Measurements from ENCODE around the gene PLCG1.

The PLCG1 gene

DNA sequence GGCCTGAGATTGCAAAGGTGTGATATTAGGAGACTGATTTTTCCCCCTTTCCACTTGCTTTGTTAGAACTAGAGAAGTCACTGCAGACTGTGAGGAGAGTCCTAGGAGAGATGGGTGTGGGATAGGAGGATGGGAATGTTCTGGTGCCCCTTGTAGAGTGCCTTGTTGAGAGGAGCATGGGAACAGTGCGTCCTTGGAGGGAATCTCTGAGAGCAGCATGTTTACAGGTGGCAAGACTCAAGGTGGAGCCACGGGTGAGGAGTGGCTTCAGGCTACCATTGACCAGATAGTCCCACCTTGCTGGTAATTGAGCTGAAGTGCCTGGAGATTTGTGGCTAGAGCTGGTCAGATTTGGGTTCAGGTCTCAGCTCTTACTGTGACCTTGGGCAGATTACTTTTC, 6.0 kb downstream of the PLCG1 start:
- no peak for DNase-seq

DNA sequence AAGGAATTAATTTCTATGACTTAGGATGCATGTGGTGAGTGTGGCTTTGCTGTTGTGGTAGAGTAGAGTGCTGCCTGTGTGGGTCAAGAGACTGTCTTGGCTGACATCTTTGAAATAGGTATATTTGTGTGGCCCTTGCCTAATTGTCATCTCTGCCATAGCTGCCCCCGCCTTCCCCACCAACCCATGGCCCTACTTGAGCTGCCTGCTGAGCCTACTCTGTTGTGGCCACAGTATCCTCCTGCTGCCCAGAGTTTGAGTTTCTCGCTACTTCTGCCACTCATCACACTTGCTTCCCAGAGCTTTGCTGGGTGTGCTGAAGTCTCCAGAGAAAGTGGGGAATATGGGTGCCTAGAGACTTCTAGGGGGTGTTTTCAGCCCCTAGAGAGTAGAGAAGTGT, 8.0 kb downstream of the PLCG1 start:
- no peak for DNase-seq

DNA sequence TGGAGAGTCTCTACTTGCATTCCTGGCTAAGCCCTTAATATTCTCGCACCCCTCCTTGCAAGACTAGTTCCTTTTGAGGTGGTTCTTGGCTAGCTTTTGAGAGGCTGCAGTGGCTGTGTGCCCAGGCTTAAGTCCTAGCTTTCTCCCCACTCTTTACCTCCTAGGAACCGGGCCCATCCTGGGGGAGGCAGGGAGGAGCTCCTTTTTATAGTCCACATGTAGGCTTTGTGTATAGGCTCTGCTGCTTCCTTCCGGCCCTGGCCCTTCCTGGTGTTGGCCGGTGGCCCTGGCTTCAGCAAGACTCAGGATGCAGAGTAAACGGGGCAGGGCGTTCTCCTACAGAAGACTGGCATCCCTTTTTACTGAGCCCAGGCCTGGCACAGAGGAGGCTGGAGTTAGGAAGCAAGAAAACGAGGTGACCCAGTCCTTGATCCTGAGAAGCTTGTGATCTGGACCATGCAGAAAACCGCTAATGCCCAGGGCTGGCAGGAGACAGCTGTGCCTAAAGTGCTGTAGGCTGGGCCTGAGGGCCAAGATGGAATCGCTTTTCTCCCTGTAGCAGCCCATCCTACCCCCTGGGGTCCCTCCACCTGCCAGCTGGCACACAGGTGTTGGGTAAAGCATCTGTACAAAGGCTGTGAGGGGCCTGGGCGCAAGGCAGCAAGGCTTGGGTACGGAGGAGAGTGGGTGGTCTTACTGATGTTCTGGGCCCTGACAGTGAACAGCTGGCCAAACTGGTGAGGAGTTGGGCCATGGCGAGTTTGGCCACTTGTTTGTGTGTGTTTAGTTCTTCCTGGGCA, 8.7 kb downstream of the PLCG1 start:
- peak; percentile 73 for DNase-seq

DNA sequence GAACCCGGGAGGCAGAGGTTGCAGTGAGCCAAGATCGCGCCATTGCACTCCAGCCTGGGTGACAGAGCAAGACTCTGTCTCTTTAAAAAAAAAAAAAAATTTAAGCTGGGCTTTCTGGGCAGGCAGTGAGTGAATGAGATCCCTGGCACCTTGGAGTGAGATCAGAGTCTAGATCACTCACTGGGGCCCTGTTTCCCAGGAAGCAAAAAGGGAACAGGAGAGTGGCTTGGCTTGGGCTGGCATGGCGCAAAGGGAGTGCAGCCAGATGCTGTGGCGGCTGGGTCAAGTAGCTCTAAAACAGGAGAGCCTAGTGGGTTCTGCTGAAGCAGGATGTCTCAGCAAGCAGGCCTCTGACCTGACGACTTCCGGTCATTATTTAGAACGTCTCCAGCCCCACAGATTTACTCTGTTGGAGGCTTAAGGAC, 10.4 kb downstream of the PLCG1 start:
- DNase-seq = no peak

DNA sequence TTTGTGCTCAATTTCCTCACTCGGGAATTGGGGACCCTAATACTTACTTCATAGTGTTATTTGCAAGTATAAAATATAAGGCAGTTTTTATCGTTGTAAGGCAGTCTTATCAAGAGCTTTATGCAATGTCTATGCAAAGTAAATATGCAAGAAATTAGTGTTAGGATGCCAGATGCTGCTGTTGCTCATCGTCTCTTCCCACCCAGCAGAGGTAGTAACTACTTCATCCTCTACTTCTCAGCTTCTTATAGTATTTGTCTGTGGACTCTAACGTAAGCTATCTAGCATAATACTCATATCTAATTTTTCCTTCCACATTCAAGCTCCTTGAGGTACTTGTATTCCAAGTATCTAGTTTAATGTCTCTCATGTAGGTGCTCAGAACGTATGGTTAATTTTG, 11.6 kb downstream of the PLCG1 start:
- no peak for DNase-seq

DNA sequence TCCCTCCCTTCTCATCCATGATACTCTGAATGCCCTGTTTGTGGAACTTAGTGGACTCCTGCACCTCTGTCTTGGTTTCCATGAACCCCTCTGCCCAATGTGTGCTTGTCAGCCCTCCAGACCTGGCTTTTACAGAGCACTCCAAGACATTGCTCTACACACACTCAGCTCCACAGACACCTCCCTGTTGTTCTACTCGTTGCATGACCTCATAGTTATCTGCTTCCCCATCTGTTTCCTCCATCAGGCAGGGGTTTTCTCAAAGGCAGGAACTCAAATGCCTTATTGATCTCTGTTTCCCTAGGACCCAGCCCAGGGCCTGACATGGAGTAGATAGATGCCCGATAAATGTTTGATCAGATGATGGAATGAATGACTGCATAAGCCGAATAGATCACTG, 13.3 kb downstream of the PLCG1 start:
- DNase-seq = no peak

DNA sequence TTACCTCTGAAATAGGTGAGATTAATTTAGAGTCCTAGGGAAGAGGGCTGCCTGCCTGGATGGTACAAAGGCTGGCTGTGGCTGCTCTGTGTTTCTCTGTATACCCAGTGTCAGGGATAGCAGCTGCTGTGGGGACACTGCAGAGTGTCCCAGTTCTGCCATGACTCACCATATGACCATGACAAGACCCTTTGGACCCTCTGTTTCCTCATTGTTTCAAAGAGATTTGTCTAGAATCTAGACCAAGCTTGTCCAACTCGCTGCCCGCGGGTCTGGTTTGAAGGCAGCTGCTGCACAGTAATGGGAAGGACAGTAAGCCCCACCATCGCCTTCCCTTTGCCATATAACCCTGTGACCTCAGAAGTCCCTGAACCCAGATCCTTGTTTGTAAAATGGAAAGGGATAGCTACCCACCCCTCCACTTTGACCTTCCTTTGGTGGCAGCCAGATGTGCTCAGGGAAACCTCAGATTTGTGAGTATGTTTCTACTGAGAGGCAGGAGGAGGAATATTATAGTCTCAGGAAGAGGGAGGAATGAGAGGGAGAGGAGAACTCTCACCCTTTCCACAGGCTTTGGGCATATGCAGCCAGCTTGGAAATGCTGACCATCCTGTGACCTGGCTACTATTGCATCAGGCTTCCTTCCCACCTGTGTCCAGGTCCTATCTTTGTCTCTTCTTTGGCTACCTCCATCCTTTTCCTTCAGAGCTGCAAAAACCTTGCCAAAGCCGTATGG, 14.0 kb downstream of the PLCG1 start:
- no peak for DNase-seq

DNA sequence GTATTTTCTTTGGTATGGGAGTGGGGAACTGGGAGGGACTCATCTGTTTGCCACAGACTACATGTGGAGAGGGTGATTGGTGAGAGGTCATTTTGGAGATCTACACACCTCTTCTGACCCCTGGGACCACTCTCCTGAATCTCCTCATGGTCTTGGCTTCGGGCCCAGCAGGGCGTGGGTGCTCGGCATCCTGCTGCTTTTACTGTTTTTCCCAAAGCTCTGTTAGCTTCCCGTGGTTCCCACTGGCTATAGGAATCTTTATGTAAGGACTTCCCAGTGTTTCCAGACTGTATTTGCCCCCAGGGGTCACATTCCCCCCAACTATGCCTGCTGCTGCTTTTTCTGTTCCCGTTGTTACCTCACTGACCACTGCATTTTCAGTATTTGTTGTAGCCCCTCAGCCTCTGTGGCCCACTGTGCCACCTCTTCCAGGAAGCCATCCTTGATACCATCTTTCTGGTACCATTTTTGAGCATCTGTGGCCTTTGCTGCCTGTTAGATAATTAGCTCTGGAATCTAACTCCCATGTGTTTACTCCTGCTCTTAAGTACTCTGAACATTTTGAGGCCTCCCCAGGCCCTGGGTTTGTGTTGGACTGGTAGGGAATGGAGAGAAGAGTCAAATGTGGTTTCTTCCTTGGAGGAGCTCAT, 14.9 kb downstream of the PLCG1 start:
- no peak for DNase-seq

DNA sequence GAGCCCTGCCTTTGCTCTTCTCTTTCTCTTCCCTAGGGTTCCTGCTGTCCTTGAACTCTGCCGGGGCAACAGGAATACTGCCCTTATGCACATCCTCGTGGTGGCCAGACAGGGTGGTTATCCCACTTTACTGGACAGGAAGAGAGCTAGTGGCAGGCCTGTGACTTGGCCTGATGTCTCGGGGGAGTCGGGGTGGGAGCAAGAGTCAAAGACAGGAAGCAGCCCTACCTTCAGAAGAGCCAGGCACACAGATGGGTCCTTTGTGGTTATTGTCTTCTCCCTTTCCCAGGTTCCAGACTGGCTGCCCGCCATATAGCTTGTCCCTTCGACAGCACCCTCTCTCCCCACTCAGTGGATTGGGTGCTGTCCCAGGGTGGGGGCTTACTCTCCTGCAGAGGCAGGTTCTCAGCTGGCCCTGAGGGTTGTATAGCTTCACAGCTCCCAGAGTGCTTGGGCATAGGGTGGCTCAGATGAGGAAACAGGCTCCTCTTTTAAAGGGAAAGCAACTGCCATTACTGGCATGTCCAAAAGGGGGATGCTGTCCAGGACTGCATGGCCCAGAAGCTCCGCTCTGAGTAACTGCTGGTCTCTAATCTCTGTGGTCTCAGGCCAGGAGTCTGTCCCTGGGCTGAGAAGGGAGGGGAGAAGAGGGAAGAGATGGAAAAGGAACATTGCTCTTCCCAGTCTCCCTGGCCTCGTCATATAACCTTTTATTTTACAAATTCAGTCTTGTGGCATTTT, 17.3 kb downstream of the PLCG1 start:
- no peak for DNase-seq

DNA sequence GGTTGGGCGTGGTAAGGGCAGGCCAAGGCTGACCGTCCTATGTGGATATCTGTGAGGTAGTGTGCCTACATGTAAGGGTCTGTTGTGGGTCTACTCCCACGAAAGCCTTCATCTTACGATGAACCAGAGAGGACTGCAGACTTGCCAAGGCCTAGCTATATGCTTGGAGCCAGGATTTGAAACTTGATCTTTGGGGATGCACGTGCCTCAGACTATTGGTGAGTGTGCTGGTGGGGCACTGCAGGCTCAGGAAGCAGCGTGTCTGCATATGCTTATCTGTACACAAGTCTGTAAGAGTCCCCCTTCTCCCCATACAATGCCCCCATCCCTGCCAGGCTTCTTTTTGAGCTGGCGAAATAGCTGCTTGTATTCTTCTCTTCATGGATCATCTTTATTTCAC, 17.9 kb downstream of the PLCG1 start:
- DNase-seq = no peak

DNA sequence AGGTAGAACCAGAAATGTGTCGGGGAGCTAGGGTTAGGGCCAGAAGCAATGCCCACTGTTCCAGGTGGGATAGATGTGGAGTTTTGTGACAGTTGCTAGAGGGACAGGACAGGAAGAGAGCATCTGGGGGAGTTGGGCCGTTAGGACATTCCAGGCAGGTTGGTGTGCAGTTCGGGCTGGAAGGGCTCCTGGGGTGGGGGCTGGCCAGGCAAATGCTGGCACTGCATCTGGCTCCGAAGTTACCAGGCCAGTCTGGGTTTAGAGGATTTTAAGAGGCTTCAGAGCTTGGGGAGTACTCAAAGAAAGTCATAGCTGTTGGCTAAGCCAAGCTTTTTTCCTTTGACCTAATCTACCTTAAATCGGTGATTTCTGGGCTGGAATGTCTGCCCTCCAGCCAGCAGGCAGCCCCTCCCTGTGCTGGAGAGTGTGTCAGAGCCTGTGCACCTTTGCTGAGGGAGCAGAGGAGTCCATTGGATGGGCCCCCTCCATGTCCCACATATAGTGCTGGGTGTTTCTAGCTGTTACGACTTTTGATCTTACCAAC, 20.8 kb downstream of the PLCG1 start:
- DNase-seq = no peak

DNA sequence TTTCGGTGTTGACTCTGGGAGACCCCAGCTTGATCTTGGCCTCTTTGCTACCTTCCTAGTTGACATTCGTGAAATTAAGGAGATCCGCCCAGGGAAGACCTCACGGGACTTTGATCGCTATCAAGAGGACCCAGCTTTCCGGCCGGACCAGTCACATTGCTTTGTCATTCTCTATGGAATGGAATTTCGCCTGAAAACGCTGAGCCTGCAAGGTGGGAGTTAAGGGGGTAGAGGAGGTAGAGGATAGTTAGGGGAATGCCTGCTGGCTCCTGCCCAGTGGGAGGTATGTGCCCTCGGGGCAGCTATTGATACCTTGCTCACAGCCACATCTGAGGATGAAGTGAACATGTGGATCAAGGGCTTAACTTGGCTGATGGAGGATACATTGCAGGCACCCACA, 22.2 kb downstream of the PLCG1 start:
- DNase-seq = no peak

DNA sequence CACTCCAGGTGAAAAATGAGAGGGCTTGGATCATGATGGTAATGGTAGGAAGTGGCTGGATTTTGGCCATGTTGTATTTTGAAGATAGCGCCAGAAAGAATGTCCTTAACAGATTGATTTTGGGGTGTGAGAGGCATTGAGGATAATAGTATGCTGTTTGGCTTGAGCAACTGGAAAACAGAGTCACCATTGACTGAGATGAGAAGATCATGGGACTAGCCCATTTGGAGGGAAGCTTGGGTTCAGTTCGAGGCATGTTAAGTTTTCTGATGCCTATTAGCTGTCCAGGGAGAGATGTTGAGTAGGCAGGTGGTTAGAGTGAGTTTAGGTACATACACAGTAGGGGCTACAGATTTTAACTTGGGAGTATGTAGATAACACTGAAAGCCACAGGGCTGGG, 23.3 kb downstream of the PLCG1 start:
- no peak for DNase-seq

DNA sequence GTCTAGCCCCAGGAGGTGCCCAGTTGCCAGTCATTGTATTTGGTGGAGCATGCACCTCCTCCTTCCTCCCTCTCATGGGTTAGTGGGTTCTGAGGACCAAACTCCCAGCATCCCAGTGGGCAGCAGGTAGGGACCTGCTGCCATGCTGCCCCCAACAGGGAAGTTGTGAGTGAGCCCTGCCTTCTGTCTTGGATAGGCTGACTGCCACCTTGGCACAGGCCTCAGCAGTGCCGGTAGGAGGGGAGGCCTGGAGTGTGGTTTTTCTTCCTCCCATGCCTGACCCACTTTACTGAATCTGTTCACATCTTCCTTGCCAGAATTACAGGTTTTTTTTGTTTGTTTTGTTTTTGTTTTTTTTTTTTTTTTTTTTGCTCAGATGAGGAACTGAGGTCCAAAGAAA, 24.5 kb downstream of the PLCG1 start:
- DNase-seq = no peak

DNA sequence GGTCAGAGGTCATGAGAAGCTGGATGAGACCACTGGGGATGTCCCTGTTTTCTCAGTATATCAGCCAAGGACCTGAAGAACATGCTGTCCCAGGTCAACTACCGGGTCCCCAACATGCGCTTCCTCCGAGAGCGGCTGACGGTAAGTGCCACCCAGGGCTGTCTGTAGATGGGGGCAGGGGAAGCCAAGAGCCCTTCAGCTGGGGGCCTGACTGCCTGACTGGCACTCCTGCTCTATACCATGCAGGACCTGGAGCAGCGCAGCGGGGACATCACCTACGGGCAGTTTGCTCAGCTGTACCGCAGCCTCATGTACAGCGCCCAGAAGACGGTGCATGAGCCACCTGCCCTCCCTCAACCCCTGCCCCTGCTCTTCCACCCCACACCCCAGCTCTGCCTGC, 25.1 kb downstream of the PLCG1 start:
- DNase-seq = no peak

DNA sequence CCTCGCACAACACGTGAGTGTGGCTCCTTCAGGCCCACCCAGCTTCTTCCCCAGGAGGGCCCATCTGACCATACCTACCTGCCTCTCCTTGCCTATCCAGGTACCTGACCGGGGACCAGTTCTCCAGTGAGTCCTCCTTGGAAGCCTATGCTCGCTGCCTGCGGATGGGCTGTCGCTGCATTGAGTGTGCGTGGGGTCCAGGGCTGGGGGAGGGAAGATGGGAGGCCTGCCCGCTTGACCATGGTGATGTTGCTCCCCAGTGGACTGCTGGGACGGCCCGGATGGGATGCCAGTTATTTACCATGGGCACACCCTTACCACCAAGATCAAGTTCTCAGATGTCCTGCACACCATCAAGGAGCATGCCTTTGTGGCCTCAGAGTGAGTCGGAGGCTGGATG, 26.5 kb downstream of the PLCG1 start:
- no peak for DNase-seq

DNA sequence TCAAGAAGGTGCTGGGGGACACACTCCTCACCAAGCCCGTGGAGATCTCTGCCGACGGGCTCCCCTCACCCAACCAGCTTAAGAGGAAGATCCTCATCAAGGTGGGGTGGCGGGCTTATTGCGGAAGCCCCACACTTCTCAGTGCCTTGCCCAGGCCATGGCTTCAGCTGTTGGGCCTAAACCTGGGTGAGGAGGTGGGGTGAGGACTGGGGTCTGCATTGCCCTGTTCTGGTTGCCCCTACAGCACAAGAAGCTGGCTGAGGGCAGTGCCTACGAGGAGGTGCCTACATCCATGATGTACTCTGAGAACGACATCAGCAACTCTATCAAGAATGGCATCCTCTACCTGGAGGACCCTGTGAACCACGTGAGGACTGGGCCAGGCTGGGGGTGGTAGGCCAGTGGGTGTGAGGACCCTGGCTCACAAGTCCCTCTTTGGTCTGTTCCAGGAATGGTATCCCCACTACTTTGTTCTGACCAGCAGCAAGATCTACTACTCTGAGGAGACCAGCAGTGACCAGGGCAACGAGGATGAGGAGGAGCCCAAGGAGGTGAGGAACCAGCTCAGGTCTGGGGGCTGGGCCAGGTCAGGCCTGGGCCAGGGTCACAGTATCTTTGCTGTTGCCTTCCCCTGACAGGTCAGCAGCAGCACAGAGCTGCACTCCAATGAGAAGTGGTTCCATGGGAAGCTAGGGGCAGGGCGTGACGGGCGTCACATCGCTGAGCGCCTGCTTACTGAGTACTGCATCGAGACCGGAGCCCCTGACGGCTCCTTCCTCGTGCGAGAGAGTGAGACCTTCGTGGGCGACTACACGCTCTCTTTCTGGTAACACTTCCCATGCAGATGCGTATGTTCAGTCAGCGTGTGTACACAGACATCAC, 27.9 kb downstream of the PLCG1 start:
- no peak for DNase-seq

DNA sequence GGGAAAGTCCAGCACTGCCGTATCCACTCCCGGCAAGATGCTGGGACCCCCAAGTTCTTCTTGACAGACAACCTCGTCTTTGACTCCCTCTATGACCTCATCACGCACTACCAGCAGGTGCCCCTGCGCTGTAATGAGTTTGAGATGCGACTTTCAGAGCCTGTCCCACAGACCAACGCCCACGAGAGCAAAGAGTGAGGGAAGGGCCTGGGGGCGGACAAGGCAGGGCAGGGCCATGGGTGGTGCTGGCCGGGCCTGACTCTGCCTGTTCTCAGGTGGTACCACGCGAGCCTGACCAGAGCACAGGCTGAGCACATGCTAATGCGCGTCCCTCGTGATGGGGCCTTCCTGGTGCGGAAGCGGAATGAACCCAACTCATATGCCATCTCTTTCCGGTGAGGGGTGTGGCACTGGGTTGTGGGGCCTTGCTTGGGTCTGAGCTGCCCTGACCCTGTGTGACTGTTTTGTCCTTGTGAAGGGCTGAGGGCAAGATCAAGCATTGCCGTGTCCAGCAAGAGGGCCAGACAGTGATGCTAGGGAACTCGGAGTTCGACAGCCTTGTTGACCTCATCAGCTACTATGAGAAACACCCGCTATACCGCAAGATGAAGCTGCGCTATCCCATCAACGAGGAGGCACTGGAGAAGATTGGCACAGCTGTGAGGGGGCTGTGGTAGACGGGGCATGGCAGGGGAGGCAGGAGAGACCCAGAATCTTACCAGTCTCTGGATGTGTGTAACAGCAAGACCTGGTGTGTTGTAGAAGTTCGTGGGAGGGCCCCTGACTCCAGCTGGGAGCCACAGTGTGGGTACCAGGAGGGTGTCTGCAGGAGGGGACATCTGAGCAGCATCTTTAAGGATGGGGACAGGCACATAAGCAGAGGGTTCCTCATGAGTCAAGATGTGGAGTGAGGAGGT, 29.1 kb downstream of the PLCG1 start:
- peak; percentile 8 for DNase-seq

DNA sequence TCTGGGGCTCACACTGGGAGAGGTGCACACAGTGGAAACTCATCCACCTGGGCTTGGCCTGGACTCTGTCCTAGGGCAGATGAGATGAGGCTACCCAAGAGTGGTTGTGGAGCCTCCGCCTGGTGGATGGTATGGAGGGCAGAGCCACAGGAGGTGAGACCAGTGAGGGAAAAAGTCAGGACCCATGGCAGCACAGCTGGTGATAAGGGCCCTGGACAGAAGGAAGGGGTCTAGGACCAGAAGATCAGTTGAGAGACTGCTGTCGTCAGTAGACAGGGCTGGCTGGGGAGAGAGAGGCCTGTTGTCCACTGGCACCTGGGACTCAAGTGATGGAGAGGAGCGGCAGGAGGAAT, 29.8 kb downstream of the PLCG1 start:
- peak; percentile 15 for DNase-seq

DNA sequence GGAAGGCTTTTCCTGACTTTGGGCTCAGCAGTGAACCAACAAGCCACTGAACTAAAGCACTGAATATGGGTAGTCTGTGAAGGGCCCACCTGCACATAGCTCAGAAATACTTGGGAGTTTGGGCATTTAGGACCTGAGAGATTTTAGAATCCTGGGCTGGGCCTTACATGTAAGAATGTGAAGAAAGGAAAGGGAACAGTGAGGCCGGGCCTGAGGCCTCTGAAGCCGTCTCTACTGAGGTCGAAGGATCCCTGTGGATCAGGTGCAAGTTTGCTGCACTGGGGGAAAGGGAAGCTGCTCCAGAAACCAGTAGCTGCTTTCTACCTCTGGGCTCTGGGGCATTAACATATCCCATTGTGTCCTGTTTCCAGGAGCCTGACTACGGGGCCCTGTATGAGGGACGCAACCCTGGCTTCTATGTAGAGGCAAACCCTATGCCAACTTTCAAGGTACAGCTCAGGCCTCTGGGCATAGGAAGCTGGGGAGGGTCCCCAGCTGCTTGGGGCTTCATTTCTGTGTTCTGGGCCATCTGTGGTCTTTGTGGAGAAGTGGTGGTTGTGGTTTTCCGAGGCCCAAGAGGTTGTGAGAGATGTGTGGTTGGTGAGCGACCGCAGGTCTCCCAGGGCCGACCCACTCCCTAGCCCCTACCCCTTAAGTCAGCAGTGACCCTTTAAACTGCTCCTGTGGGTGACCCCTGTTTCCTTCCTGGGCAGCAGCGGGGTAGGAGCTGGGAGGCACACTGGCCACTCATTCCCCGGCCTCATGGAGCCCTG, 30.3 kb downstream of the PLCG1 start:
- peak; percentile 13 for DNase-seq
